GM18517 (cell line): ENCODE data around the gene ARHGAP18.

Experiments
- ATAC-seq: cut with Tn5 transposase; IDR thresholded peaks from one replicate; pipeline ENCODE4 v1.9.1; 2021; ENCODE audit warnings: mild to moderate bottlenecking, moderate library complexity; ENCODE audit not compliant: unreplicated experiment

Gene ARHGAP18, protein sequence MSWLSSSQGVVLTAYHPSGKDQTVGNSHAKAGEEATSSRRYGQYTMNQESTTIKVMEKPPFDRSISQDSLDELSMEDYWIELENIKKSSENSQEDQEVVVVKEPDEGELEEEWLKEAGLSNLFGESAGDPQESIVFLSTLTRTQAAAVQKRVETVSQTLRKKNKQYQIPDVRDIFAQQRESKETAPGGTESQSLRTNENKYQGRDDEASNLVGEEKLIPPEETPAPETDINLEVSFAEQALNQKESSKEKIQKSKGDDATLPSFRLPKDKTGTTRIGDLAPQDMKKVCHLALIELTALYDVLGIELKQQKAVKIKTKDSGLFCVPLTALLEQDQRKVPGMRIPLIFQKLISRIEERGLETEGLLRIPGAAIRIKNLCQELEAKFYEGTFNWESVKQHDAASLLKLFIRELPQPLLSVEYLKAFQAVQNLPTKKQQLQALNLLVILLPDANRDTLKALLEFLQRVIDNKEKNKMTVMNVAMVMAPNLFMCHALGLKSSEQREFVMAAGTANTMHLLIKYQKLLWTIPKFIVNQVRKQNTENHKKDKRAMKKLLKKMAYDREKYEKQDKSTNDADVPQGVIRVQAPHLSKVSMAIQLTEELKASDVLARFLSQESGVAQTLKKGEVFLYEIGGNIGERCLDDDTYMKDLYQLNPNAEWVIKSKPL

DNA sequence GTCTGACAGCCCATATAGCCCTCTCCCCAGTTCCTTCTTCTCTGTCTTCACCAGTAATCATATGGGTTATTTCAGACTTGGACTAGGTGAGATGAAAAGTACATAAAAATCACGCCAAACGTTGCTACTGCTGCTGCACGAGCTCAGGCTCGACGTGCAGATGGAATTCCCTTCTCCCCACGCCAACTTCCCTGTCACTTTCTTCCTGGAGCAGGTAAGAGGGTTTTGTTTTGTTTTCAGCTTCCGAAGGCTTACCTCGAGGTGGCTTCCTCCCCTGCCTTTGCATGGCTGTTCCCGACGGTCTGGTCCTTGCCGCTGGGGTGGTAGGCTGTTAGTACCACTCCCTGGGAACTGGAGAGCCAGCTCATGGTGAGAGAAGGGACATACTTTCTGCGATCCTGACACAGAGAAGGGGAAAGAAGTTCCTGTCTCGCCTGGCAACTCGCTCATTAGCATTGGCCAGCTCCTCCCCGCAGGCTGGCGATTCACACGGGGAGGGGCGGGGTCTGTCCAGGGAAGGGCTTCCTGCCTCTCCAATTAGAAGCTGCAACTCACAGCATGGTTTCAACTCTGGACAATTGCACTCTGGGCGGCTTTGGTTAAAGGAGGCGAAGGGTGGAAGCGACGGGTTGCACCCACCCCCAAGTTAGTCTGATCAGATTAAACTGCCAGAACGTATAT, at the start of gene ARHGAP18:
Gene ARHGAP18, minus strand, starts transcription at position 409 of the 681 bp plus-strand sequence. Its CDS starts 41 bp downstream, at position 368.
- ATAC-seq, result peak; percentile 89

DNA sequence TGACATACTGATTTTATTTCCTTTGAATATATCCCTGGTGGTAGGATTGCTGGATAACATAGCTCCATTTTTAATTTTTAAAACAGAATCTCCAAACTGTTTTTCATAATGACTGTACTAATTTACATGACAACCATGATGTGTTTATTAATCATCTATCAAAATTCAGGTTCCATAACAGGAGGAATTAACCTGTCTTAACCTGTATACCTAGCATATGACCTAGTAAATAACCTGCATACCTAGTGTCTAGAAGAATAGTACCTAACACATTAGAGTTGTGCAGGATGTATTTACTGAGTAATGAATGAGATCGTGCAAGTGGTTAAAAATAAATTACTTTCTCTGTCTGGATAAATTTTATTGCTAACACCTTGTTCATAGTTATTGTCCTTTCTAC, 45.8 kb upstream of the ARHGAP18 start:
- no peak for ATAC-seq

DNA sequence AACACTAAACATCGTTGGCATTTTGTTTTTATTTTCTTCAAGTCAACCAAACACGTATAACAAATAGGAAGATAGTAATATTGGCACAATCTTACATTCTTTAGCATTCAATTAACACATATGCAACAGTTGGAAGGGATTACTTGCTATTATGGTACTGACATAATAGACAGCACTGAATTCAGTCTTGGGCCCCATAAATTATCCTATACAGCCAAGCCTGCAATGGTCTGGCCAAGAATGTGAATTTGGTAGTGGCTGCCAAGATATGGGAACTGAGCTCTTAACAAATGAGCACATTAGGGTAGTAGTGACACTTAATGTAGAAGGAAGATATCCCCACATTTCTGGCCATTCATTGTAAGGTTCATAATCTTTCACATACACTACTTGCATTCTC, 44.8 kb upstream of the ARHGAP18 start:
- no peak for ATAC-seq

DNA sequence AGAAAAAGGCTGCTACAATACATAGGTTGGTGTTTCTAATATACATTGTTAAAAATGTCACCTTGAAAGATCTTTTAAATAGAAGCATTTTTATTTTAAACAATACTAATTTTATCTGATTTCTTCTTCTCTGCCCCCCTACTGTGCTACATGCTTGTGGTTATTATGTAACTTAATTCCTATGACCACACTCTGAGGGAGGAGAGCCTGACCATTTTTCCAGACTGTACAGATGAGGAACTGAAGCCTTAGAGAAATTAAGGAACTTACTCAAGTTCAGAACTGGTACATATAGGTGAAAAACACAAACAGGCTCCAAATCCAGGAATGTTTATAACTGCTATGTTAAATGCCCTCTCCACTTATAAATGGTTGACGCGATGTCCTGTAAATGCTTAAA, 43.4 kb upstream of the ARHGAP18 start:
- no peak for ATAC-seq

DNA sequence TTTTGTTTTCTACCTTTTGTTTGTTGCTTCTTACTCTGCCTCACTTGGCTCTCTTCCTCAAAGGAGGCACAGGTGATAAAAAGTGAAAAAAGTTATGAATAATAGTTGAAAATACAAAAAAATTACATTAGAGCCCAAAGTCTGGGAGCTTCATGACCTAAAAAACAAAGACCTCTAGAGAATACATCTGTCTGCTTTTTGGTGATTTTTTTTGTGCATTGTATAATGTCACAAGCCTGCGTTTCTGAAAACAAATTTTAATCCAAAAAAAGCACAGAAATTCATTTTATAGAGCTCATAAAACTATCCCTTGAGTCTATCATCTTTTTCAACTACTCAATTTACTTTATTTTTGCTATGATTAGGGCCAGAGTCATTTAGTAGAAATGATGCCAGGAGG, 41.4 kb upstream of the ARHGAP18 start:
- ATAC-seq, result no peak

DNA sequence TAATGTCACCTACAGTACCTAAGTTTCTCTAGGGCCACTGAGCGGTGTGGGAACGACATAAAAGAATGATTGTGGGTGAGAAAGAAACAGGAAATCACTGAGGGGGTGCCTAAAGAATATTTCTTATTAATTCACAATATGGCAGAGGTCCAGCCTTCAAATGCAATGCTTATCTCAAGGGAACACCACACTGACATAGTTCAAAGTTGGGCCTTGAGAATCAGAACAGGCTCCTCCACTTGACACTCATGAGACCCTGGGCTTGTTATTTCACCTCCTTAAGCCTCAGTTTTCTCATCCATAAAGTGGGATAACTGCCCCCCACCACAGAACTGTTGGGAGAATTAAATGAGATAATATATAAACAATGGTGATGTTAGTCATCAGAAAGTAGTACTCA, 40.4 kb upstream of the ARHGAP18 start:
- ATAC-seq, result no peak

DNA sequence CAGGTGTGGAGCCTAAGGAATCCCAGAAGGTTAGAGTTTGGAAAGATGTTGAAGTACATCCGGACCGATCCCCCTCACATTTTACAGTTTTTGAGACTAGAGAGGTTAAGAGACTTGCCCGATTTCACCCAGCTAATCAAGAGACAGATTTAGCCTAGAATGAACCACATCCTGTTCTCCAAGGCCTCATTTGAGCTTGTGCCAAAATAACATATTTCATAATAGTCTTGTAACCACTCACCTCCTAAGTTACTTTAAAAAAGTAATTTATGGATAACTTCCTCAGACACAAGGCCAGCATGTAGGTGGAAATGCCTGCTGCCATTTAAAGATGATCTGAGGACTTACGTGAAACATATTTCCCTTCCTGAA, 39.8 kb upstream of the ARHGAP18 start:
- peak; percentile 36 for ATAC-seq

DNA sequence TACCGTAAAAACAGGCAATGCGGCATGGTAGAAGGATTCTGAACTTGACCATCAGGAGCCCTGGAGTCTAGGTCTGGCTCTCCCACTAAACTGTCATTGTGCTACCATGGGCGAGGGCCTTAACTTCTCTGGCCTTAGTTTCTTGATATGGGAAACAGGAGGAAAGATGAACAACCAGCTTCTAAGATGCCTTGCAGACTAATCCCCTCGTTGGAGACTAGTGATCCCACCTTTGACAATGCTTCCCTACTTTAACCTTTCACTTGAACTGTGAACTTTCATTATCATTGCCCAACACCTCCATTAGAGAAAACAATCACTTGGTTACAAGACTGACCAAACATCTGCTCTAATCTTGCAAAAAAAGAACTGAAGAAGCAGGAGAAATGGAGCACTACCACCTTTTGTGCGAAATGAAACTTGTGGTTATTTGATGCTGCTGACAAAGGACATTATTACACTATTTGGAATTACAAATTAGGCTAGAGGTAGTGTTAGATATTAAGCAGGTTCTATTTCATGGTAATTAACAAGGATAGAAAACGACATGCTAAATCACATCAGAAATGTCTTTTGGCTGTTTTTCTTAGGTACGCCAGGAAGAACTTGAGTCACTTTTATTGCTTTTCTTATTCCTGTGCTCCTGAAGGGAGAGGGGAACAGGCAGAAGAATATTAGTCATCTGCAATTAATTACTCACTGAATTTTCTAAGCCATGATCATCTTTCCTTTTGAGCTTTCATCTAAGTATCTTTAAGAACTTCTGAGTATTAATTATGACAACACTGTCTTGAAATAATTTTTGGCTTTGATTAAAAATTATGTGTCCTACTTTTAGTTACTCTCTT, 39.1 kb upstream of the ARHGAP18 start:
- no peak for ATAC-seq

DNA sequence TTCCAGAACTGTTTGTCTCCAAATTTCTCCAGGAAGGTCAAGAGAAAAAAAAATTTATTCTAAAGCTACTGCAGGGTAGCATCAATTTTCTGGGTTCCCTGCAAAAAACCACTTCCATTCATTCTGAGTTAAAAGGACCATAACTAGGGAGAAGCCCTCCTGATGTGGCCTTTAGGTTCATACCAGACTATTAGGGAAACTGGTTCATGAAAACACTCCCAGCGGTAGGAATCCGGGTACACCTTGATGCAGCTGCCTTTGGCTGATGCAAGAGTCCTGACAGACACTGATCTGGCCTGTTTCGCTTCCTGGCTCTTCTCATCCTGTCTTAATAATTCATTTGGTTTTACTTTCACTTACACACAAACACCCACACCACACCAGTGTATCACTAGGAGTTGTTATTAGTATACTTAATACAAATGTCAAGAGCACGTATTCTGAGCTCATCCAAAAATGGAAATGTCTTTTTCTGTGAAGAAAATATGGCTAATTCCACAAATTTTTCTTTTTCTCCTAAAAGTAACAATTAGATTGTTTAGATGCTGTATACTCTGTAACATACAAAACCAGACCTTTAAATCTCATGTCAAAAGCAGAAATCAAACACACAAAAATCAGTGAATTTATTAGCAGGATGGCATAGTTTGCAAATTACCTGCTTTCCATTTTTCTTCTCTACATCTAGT, 38.4 kb upstream of the ARHGAP18 start:
- peak; percentile 95 for ATAC-seq

DNA sequence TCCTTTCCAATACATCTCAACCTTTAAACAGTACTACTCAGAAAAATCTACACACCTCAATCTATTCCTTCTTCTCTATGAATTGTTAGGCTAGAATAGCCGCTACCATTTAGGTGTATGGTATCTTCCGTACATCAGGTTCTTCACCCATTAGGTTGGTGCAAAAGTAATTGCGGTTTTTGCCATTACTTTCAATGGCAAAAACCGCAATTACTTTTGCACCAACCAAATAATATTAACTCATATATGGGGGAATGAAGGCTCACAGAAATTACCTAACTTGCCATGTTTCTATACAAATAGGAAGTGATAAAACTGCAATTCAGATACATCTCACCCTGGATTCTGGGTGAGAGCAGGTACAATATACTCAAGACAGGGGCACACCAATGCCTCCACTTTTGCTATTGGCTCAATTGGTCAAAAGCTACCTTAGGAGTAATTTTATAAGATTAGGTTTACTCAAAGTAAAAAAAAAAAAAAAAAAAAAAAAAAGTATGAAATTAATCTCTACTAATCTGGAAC, 37.7 kb upstream of the ARHGAP18 start:
- no peak for ATAC-seq

DNA sequence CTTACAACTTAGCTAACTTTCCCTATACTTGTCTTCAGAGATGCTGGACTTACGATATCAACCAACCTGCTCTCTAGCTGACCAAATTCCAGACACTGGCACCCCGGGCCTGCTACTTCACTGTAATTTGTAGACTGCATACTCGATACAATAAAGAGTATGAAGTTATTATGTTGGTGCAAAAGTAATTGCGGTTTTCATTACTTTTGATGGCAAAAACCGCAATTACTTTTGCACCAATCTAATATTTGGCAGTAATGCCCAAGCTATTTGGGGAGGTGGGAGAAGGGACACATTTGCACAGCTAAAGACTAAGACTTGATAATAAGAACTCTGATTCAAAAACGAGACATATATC, 34.9 kb upstream of the ARHGAP18 start:
- no peak for ATAC-seq

DNA sequence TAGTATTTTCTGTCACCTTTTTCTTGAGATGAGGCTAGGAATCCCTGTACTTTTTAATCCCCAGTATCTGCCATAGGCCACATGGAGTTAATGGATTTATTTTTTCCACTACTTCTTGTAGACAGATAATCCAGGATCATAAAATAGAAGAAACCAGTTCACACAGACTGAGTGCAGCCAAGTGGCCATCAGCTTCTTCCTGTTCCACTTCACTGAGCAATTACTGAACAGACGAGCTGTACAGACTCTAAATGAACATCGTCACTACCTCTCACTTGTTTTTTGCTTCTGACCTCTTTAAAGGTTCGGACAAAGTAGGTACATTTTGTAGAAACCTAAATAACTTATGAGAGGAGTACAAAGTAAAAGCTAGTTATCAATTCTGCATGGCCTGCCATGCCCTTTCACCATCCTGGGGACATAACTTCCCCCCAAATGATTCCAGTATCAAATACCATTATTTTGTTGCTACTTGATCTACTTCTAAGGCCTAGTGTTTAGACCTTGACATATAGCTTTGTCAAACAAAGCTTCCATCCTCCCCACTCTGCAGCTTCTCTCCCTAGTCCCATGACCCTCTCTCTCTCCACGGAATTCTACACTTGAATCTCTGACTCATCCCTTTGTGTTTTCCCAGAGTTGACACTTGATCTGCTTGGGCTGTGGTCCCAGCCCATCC, 34.4 kb upstream of the ARHGAP18 start:
- no peak for ATAC-seq

DNA sequence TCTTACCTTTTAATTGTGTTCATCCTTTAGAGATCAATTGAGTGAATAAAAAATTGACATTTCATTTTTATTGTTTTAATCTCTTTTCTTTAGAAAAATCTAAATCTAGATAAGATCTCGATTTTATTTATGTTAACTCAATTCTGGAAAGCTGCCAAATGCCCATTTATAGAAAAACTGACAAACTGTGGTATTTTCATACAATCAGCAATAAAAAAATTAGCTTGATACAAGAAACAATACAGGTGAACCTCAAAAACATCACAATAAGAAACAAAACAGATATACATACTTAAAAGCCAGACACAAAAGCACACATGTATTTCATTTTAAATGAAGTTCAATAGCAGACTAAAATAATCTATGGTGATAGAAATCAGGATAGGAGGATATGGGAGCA, 30.0 kb upstream of the ARHGAP18 start:
- ATAC-seq, result no peak

DNA sequence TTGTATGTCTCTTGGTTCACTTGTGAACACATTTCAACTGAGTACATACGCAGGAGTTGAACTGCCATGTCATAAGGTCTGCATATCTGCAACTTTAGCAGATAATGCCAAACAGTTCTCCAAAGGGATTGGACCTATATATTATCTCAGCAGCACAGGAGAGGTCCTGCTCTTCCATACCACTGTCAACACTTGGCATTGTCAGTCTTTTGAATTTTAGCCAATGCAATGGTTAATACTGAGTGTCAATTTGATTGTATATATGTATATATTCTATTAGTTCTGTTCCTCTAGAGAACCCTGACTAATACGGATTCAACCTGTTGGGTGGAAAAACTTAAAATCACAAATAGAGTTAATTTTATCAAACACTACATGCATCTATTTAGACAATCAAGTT, 26.1 kb upstream of the ARHGAP18 start:
- no peak for ATAC-seq

DNA sequence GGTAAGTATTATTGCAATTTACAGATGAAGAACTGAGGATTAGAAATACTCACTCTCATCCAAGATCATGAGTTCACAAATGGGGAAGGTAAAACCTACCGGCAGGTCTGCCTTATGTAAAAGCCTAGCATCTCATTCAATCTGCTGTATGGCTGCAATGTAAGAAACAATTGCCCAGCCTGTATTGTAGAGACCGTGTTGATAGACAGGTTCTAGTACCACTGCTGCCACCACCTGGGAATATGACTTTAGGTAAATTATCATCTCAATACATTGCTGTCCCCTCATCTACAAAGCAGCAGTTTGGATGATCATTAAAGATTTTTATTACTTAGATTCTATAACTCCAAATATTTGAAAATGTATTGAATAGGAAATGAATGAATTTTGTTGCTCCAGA, 23.3 kb upstream of the ARHGAP18 start:
- ATAC-seq, result peak; percentile 62

DNA sequence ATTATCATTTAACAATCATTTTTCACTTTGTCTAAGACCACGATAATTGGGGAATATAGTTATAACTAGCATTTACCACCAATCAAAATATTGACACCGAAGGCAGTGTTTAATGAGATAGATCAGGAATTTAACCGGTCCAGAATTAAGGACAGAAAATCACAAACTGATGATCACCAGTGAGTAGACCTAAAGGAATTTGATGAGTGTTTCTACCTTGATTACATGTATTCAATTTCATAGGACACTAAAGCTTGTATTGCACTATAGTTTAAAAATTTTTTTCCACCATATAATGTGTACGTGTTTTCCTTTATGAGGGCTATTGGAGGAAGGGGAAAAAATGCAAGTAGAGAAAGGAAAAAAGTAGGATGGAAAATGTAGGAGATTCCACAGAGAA, 22.6 kb upstream of the ARHGAP18 start:
- no peak for ATAC-seq

DNA sequence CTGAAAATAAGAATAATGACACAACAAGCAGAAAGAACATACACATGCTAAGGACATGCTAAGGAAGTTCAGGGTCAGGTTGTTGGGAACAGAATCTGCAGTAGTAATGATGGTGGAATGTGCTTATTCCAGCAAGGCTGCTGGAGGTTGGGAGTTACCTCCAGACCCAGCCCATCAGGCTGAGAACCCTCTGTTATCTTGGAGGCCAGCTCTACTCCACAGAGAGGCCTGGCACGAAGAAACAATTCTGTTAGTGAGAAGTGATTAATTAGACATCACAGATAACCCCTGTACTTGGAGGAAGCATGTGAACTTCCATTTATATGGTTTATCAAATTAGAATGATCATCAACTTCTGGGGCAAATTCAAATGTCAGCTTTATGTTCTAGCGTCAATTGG, 22.1 kb upstream of the ARHGAP18 start:
- ATAC-seq, result no peak

DNA sequence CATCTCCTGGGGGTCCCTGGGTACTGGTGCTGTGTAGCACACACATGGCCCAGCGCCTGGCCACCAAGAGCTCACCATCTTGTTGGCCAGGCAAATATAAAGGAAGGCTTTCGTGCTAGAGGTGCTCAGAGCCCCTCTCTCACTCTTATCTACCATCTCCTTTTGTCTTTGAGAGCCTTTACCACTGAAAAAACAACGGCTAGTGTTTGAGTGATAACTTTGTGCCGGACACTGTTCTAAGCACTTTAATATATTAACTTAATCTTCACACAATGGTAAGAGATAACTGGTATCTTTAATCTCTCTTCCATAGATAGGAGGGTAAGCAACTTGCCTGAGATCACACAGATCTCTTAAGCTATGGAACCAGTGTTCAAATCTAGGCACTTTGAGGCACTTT, 21.5 kb upstream of the ARHGAP18 start:
- ATAC-seq, result no peak

DNA sequence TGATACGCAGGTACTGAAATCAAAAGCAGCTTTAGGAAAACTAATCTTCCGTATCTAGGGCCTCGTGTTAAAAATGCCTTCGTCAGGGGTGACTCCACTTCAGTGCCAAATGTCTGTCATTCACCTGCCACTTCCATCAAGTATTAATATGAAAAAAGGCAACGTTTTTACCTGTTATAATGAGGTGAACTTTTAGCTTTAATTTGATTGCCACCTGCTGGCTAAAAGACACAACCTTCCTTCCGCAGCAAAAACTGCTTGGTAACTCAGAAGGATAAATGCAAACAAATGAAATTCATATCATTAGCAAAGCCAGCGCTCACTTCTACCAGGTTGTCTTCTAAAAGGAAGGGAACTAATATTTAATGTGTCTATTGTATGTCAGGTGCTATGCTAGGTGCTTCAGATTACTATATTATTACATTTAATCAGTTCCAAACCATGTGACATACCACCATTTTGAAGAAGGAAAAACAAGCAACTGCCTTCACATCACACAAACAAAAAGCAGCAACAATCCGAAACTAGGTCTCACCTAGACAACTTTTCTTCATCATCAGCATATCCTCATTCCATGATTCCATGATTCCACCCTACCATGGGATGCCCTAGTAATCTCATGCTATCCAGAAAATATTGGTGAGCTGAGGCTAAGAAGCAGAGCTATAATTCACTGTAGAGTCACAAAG, 20.6 kb upstream of the ARHGAP18 start:
- ATAC-seq, result peak; percentile 64
